AG09319 (cell line): ENCODE measurements around the gene GLRX3.
"Not testable (repeated sequence)": the region's sequence is repeated elsewhere in the genome, so short reads cannot be mapped to it uniquely, and the experiment has no call there.

Source experiments
- DNase-seq: peaks from one replicate; pipeline ENCODE4 v3.0.0-alpha.2; 2010; ENCODE audit warnings: low read depth; ENCODE audit errors: extremely low read depth
- TF ChIP-seq, protein P1 (sequence below): IDR thresholded peaks from 2 replicates; pipeline ENCODE4 v1.5.1; 2011; ENCODE audit warnings: low read depth, mild to moderate bottlenecking, inconsistent platforms, low read length, moderate library complexity

The GLRX3 gene

DNA sequence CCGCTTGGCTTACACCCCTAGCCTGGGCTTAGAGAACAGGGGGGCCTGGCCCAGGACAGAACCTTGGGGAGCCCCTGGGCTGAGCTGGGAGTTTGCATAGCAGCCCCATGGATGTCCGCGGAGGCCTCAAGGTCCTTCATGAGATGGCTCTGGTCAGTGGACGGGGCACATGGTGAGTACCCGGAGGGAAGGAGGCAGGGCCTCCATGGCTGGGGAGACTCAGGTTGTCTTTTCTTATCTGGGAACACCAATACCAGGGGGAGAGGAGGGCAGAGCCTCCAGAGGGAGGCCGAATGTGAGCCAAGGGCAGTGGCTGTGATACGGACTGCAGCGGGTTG is 64.8 kb downstream of the GLRX3 start:
- TF ChIP-seq, protein P1, sequence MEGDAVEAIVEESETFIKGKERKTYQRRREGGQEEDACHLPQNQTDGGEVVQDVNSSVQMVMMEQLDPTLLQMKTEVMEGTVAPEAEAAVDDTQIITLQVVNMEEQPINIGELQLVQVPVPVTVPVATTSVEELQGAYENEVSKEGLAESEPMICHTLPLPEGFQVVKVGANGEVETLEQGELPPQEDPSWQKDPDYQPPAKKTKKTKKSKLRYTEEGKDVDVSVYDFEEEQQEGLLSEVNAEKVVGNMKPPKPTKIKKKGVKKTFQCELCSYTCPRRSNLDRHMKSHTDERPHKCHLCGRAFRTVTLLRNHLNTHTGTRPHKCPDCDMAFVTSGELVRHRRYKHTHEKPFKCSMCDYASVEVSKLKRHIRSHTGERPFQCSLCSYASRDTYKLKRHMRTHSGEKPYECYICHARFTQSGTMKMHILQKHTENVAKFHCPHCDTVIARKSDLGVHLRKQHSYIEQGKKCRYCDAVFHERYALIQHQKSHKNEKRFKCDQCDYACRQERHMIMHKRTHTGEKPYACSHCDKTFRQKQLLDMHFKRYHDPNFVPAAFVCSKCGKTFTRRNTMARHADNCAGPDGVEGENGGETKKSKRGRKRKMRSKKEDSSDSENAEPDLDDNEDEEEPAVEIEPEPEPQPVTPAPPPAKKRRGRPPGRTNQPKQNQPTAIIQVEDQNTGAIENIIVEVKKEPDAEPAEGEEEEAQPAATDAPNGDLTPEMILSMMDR: no peak
- no peak for DNase-seq

GRCh38 chr10:130202150-130202549 is 66.0 kb downstream of the GLRX3 start:
- not testable (repeated sequence) for DNase-seq

GRCh38 chr10:130202984-130203621 is 66.9 kb downstream of the GLRX3 start:
- TF ChIP-seq, protein P1: no peak
- no peak for DNase-seq

DNA sequence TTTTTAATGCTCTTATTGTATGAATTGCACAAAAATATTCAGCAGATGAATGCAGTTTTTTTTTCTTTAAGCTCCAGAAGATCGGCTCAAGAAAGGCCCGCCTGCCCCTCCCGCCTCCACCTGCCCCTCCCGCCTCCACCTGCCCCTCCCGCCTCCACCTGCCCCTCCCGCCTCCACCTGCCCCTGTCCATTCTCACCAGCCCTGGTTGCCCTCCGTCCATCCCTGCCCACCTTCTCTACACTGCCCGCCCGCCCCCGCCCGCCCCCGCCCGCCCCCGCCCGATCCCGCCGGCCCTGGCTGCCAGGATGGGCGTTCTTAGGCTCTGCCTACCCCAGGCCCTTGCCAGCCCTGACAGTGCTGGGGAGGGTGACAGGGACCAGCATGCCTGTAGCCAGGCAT is 67.4 kb downstream of the GLRX3 start:
- TF ChIP-seq, protein P1: no peak
- no peak for DNase-seq

DNA sequence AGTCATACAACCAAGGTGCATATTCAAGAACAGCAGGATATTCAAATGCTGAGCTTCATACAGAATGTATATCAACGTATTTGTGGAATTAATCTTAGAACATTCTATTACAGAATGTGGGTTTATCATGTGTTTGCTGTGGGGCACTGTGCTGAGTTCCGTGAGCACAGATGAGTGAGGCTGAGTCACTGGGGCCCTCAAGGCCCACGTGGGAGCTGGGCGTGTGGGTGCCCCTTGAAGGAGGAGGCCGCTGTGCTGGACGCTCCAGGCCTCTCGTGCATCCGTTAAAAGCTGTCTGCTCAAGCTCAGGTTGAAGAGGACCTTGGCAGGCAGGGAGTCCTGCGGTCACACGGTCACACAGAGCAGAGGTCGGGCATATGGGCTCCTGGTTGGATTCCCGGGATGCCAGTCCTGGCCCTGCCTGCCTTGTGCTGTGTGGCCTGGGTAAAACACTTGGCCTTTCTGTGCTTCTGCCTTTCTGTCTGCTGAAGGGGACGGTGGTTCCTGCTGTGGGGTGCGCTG is 70.1 kb downstream of the GLRX3 start:
- TF ChIP-seq, protein P1: no peak
- no peak for DNase-seq

DNA sequence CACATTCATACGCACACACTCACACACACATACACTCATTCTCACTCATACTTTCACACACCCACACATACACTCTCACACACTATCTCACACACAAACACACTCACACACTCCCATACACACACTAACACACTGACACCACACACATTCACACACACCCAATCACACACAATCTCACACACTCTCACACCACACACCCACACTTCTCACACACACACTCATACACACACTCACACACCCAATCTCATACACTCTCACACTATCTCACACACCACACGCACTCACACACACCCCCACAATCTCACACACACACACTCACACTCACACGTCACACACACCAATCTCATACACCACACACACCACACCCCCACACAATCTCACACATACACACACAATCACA is 71.0 kb downstream of the GLRX3 start:
- DNase-seq: no peak
- TF ChIP-seq, protein P1: no peak

DNA sequence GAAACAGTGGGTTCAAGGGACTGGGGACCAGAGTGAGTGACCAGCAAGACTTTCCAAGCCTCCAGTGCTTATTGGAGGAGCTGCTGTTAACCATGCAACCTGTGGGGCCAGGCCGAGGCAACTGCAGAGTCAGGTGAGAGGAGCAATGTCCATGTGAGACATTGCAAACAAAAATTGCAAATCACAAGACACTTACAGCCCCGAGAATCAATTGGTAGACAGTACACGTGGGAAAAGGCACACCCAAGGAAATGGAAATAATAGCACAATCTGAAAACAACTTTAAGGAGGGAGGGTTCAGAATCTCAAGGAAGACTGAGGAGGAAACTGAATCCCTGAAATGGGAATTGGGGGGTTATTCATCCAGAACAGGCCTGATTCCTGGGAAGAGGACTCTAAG is 72.6 kb downstream of the GLRX3 start:
- TF ChIP-seq, protein P1: no peak

GRCh38 chr10:130212746-130213145 is 76.6 kb downstream of the GLRX3 start:
- DNase-seq: no peak

More for the DNA sequence above, 72.6 kb downstream of the GLRX3 start:
- no peak for DNase-seq

More at GRCh38 chr10:130212746-130213145, 76.6 kb downstream of the GLRX3 start:
- TF ChIP-seq, protein P1: no peak
